HCT116 (cell line): ENCODE data around the gene PDE4B.

Experiments used
- CBX3 ChIP-seq: IDR thresholded peaks from 2 replicates; pipeline ENCODE4 v1.6.1; 2012; ENCODE audit warnings: low read depth
- CTCF ChIP-seq, 3 experiments: fragments of 200-600 bp in 1 of 3; sonication (generic) in 1 of 3; IDR thresholded peaks in 2 of 3; conservative IDR thresholded peaks in 1 of 3; 2 replicates each; pipeline ENCODE4 v1.5.1; 2012 to 2017; ENCODE audit warnings: low read depth in 2 of 3, low read length in 2 of 3, antibody characterized with exemption in 1 of 3, borderline replicate concordance in 1 of 3, control low read depth in 1 of 3, mild to moderate bottlenecking in 1 of 3, mixed read lengths in 1 of 3, mixed run types in 1 of 3, moderate library complexity in 1 of 3; ENCODE audit not compliant: insufficient read depth in 1 of 3
- EGR1 ChIP-seq: IDR thresholded peaks from 2 replicates; pipeline ENCODE4 v1.6.1; 2012; ENCODE audit warnings: low read depth
- EZH2phosphoT487 ChIP-seq: fragments of 200-600 bp; IDR thresholded peaks from 2 replicates; pipeline ENCODE4 v1.6.1; 2018; ENCODE audit warnings: antibody characterized with exemption, borderline replicate concordance
- MAX ChIP-seq: IDR thresholded peaks from 2 replicates; pipeline ENCODE4 v1.6.1; 2012
- POLR2A ChIP-seq: IDR thresholded peaks from 2 replicates; pipeline ENCODE4 v1.7.0; 2011; ENCODE audit warnings: borderline replicate concordance; ENCODE audit not compliant: insufficient read depth, insufficient read length; ENCODE audit errors: extremely low read depth
- POLR2AphosphoS5 ChIP-seq: IDR thresholded peaks from 2 replicates; pipeline ENCODE4 v1.6.1; 2011; ENCODE audit warnings: mild to moderate bottlenecking, low read depth, low read length, moderate library complexity
- REST ChIP-seq: IDR thresholded peaks from 2 replicates; pipeline ENCODE4 v1.6.1; 2012; ENCODE audit warnings: low read depth
- SIN3A ChIP-seq: IDR thresholded peaks from 2 replicates; pipeline ENCODE4 v1.6.1; 2012; ENCODE audit warnings: low read depth
- SP1 ChIP-seq: IDR thresholded peaks from 2 replicates; pipeline ENCODE4 v1.6.1; 2012; ENCODE audit warnings: low read depth
- YY1 ChIP-seq: IDR thresholded peaks from 2 replicates; pipeline ENCODE4 v1.6.1; 2011; ENCODE audit warnings: low read length, low read depth, moderate library complexity, mild to moderate bottlenecking; ENCODE audit not compliant: insufficient replicate concordance; ENCODE audit errors: extremely low read depth

- no peak for TF ChIP-seq REST
- no peak for TF ChIP-seq SIN3A
- peak in 2 of 3 experiments; percentile 22 to 24; a peak in 1 of 6 replicates for TF ChIP-seq CTCF (IDR thresholded peaks at IDR 0.05 in 2 of 3, conservative IDR thresholded peaks at IDR 0.05 in 1 of 3; ENCODE audit: borderline replicate concordance in 1 of 3, insufficient read depth in 1 of 3, low read depth in 2 of 3, low read length in 2 of 3)
- no peak for TF ChIP-seq EGR1
- TF ChIP-seq POLR2A: no peak
- TF ChIP-seq CBX3: no peak
- no peak for TF ChIP-seq POLR2AphosphoS5
- no peak for TF ChIP-seq SP1
- no peak for TF ChIP-seq EZH2phosphoT487
- TF ChIP-seq MAX: no peak
- TF ChIP-seq YY1: no peak
Measured at GRCh38 chr1:66084442-66084841, 291.7 kb downstream of the PDE4B start.
